Measurements from ENCODE around the gene BCL2L2.

Gene BCL2L2

DNA sequence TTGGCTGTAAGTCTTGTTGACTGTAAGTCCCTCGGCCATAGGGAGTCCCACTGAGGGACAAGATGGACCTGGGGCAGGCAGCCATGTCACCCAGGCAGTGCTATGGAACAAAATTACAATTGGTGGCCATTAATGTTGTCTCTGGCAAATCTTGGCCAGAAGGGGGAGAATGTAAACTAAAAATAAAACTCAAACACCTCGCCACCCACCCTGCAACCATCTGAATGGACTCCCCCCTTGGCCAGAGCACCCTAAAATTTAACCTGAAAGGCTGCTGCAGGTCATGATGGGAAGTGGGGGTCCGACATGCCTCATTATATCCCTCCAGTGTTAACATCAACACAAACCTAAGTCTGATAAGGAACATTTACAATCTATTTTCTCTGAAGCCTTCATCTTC, 37.8 kb downstream of the BCL2L2 start (continued):
- TF ChIP-seq PATZ1 (CRISPR knock-in tag; IDR thresholded peaks at IDR 0.05; ENCODE audit: borderline replicate concordance) (no peak), CSRNP3 (CRISPR knock-in tag; IDR thresholded peaks at IDR 0.05) (no peak), ESRRG (CRISPR knock-in tag; IDR thresholded peaks at IDR 0.05) (no peak), ISL1 (CRISPR knock-in tag; IDR thresholded peaks at IDR 0.05) (no peak), ZNF8 (CRISPR knock-in tag; IDR thresholded peaks at IDR 0.05) (no peak), ARNTL (CRISPR knock-in tag; IDR thresholded peaks at IDR 0.05; ENCODE audit: borderline replicate concordance, low read depth) (no peak)
- TF ChIP-seq, protein P1, sequence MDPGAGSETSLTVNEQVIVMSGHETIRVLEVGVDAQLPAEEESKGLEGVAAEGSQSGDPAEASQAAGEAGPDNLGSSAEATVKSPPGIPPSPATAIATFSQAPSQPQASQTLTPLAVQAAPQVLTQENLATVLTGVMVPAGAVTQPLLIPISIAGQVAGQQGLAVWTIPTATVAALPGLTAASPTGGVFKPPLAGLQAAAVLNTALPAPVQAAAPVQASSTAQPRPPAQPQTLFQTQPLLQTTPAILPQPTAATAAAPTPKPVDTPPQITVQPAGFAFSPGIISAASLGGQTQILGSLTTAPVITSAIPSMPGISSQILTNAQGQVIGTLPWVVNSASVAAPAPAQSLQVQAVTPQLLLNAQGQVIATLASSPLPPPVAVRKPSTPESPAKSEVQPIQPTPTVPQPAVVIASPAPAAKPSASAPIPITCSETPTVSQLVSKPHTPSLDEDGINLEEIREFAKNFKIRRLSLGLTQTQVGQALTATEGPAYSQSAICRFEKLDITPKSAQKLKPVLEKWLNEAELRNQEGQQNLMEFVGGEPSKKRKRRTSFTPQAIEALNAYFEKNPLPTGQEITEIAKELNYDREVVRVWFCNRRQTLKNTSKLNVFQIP (CRISPR knock-in tag; IDR thresholded peaks at IDR 0.05; ENCODE audit: borderline replicate concordance, low read depth): no peak

GRCh38 chr14:23345987-23346692, 39.5 kb downstream of the BCL2L2 start:
- ATAC-seq: no peak
- TF ChIP-seq CSDC2 (CRISPR knock-in tag; IDR thresholded peaks at IDR 0.05) (no peak), BACH2 (CRISPR knock-in tag; IDR thresholded peaks at IDR 0.05; ENCODE audit: borderline replicate concordance) (no peak), TCF4 (CRISPR knock-in tag; IDR thresholded peaks at IDR 0.05; ENCODE audit: borderline replicate concordance) (no peak), SNAI2 (CRISPR knock-in tag; IDR thresholded peaks at IDR 0.05) (no peak), CSRNP3 (CRISPR knock-in tag; IDR thresholded peaks at IDR 0.05) (no peak), PATZ1 (CRISPR knock-in tag; IDR thresholded peaks at IDR 0.05; ENCODE audit: borderline replicate concordance) (no peak), ZC3H10 (CRISPR knock-in tag; IDR thresholded peaks at IDR 0.05) (no peak), RARB (CRISPR knock-in tag; IDR thresholded peaks at IDR 0.05) (no peak), PPARA (CRISPR knock-in tag; IDR thresholded peaks at IDR 0.05; ENCODE audit: borderline replicate concordance) (no peak)

GRCh38 chr14:23346693-23347405, 40.2 kb downstream of the BCL2L2 start:
- no peak for ATAC-seq
- TF ChIP-seq SNAI2 (CRISPR knock-in tag; IDR thresholded peaks at IDR 0.05) (no peak), TSHZ2 (CRISPR knock-in tag; IDR thresholded peaks at IDR 0.05) (no peak), BACH2 (CRISPR knock-in tag; IDR thresholded peaks at IDR 0.05; ENCODE audit: borderline replicate concordance) (no peak), ZNF8 (CRISPR knock-in tag; IDR thresholded peaks at IDR 0.05) (no peak), ESRRG (CRISPR knock-in tag; IDR thresholded peaks at IDR 0.05) (no peak), RARB (CRISPR knock-in tag; IDR thresholded peaks at IDR 0.05) (no peak), ZNF565 (CRISPR knock-in tag; conservative IDR thresholded peaks at IDR 0.05; ENCODE audit: low read depth) (no peak), CSDC2 (CRISPR knock-in tag; IDR thresholded peaks at IDR 0.05) (no peak), GLIS3 (CRISPR knock-in tag; IDR thresholded peaks at IDR 0.05) (no peak), TCF4 (CRISPR knock-in tag; IDR thresholded peaks at IDR 0.05; ENCODE audit: borderline replicate concordance) (no peak), PPARA (CRISPR knock-in tag; IDR thresholded peaks at IDR 0.05; ENCODE audit: borderline replicate concordance) (no peak), ZNF70 (CRISPR knock-in tag; IDR thresholded peaks at IDR 0.05) (no peak), TOX (CRISPR knock-in tag; IDR thresholded peaks at IDR 0.05; ENCODE audit: borderline replicate concordance) (no peak), ZC3H10 (CRISPR knock-in tag; IDR thresholded peaks at IDR 0.05) (no peak), CSRNP3 (CRISPR knock-in tag; IDR thresholded peaks at IDR 0.05) (no peak), PATZ1 (CRISPR knock-in tag; IDR thresholded peaks at IDR 0.05; ENCODE audit: borderline replicate concordance) (no peak)
